ENCODE data around the gene C2orf15. TPM values are rescaled to one million over a fixed set of nuclear protein-coding genes. Genes with fewer than 3 reads are reported as not detected.

The C2orf15 gene
- polyA plus RNA-seq, 1 donor from 2014 or later = 12.8 TPM

- Histone ChIP-seq H3K9me2 (ENCODE audit: insufficient read depth, low read length) (no peaks in the 10 kb centered on the region), H3F3A (ENCODE audit: insufficient read depth, low read length, poor library complexity, severe bottlenecking) (no peaks in the 10 kb centered on the region), H3K4me2 (ENCODE audit: low read length) (no peak overlapping the region), H4K20me1 (ENCODE audit: insufficient read depth) (no peaks in the 10 kb centered on the region), H3K79me2 (replicated peaks; ENCODE audit: insufficient read depth, low read length) (no peaks in the 10 kb centered on the region), H3K36me3 (ENCODE audit: insufficient read depth, low read length) (no peaks in the 10 kb centered on the region), H2AFZ (ENCODE audit: low read depth, low read length) (no peak overlapping the region), H3K9ac (ENCODE audit: low read length) (no peak overlapping the region), H3K4me3 (ENCODE audit: low read length) (no peak overlapping the region), H3K27me3 (ENCODE audit: insufficient read depth, low read depth, low read length) (no peaks in the 10 kb centered on the region), H3K27ac (ENCODE audit: low read length) (no peak overlapping the region), H3K9me3 (ENCODE audit: low read length) (no peaks in the 10 kb centered on the region)
- TF ChIP-seq RAD21 (conservative IDR thresholded peaks at IDR 0.05) (no peak), TAF1 (IDR thresholded peaks at IDR 0.05; ENCODE audit: low read depth) (no peak), POLR2AphosphoS5 (IDR thresholded peaks at IDR 0.05) (no peak), MXI1 (conservative IDR thresholded peaks at IDR 0.05; ENCODE audit: poor library complexity, severe bottlenecking) (no peak), EZH2 (IDR thresholded peaks at IDR 0.05; ENCODE audit: borderline replicate concordance, insufficient read depth, low read length, poor library complexity, severe bottlenecking) (no peak), CTCF (IDR thresholded peaks at IDR 0.05; ENCODE audit: poor library complexity, severe bottlenecking) (no peak), EP300 (conservative IDR thresholded peaks at IDR 0.05; ENCODE audit: poor library complexity, severe bottlenecking) (no peak), REST (IDR thresholded peaks at IDR 0.05; ENCODE audit: borderline replicate concordance) (no peak), SMC3 (conservative IDR thresholded peaks at IDR 0.05; ENCODE audit: poor library complexity) (no peak)
Observed at GRCh38 chr2:99101697-99102096, 39.8 kb upstream of the C2orf15 start.

- Histone ChIP-seq H3F3A (ENCODE audit: insufficient read depth, low read length, poor library complexity, severe bottlenecking) (no peaks in the 10 kb centered on the region), H3K79me2 (replicated peaks; ENCODE audit: insufficient read depth, low read length) (no peaks in the 10 kb centered on the region), H3K27me3 (ENCODE audit: insufficient read depth, low read depth, low read length) (no peaks in the 10 kb centered on the region), H4K20me1 (ENCODE audit: insufficient read depth) (no peaks in the 10 kb centered on the region), H3K9me3 (ENCODE audit: low read length) (no peaks in the 10 kb centered on the region), H3K9me2 (ENCODE audit: insufficient read depth, low read length) (no peaks in the 10 kb centered on the region), H3K4me3 (ENCODE audit: low read length) (no peak overlapping the region), H3K36me3 (ENCODE audit: insufficient read depth, low read length) (no peaks in the 10 kb centered on the region), H3K4me2 (ENCODE audit: low read length) (no peak overlapping the region), H3K9ac (ENCODE audit: low read length) (no peak overlapping the region), H3K27ac (ENCODE audit: low read length) (no peak overlapping the region), H2AFZ (ENCODE audit: low read depth, low read length) (no peak overlapping the region)
- TF ChIP-seq REST (IDR thresholded peaks at IDR 0.05; ENCODE audit: borderline replicate concordance) = no peak
Observed at GRCh38 chr2:99104006-99104405, 37.5 kb upstream of the C2orf15 start.
